ENCODE data around the gene GPX1.
"Not testable (repeated sequence)": the region's sequence is repeated elsewhere in the genome, so short reads cannot be mapped to it uniquely, and the experiment has no call there.

GRCh38 chr3:49405570-49405969, 47.4 kb upstream of the GPX1 start:
- TF ChIP-seq CTCF (IDR thresholded peaks at IDR 0.05; ENCODE audit: low read length); EZH2 (IDR thresholded peaks at IDR 0.05; ENCODE audit: borderline replicate concordance, low read length): not testable (repeated sequence)

Data from OCI-LY1 (cell line).